22Rv1 (cell line): ENCODE measurements around the gene NPC1.

Experiments
- ZFX ChIP-seq: fragments of 450-650 bp; IDR thresholded peaks from 2 replicates; pipeline ENCODE4 v1.6.1; 2017; ENCODE audit warnings: antibody characterized with exemption, borderline replicate concordance
- TF ChIP-seq, protein P1 (sequence below): fragments of 450-650 bp; IDR thresholded peaks from 2 replicates; pipeline ENCODE4 v1.5.1; 2017; ENCODE audit warnings: mild to moderate bottlenecking

DNA sequence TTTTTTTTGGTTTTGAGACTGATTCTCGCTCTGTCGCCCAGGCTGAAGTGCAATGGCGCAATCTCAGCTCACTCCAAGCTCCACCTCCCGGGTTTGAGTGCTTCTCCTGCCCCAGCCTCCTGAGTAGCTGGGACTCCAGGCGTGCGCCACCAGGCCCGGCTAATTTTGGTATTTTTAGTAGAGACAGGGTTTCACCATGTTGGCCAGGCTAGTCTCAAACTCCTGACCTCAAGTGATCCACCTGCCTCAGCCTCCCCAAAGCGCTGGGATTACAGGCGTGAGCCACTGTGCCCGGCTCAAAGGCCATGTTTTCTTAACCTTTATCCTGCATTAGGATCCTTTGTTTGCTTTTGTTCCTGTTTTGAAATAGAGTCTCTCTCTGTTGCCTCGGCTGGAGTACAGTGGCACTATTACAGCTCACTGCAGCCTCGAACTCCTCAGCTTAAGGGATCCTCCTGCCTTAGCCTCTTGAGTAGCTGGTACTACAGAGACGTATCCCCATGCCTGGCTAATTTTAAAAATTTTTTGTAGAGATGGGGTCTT, 41.0 kb downstream of the NPC1 start:
- TF ChIP-seq, protein P1, sequence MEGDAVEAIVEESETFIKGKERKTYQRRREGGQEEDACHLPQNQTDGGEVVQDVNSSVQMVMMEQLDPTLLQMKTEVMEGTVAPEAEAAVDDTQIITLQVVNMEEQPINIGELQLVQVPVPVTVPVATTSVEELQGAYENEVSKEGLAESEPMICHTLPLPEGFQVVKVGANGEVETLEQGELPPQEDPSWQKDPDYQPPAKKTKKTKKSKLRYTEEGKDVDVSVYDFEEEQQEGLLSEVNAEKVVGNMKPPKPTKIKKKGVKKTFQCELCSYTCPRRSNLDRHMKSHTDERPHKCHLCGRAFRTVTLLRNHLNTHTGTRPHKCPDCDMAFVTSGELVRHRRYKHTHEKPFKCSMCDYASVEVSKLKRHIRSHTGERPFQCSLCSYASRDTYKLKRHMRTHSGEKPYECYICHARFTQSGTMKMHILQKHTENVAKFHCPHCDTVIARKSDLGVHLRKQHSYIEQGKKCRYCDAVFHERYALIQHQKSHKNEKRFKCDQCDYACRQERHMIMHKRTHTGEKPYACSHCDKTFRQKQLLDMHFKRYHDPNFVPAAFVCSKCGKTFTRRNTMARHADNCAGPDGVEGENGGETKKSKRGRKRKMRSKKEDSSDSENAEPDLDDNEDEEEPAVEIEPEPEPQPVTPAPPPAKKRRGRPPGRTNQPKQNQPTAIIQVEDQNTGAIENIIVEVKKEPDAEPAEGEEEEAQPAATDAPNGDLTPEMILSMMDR = no peak
- no peak for TF ChIP-seq ZFX
